BJ (cell line): ENCODE results near the gene RNF213. TPM values are rescaled to one million over a fixed set of nuclear protein-coding genes. Genes with fewer than 3 reads are reported as not detected.

Experiments used
- CTCF ChIA-PET: fragments of 350-600 bp; formaldehyde crosslinking; extraction: SDS; loops from one replicate; lab custom pipeline; 2021; ENCODE audit warnings: antibody characterized with exemption, inconsistent platforms; lab: Yijun Ruan, JAX
- POLR2A ChIA-PET: fragments of 300-600 bp; sonication (Branson Sonifier 250); formaldehyde crosslinking; extraction: SDS; loops from one replicate; lab custom pipeline; 2021; ENCODE audit warnings: antibody characterized with exemption; lab: Charles Lee
- DNase-seq: peaks from one replicate; pipeline ENCODE4 v3.0.0-alpha.2; 2011; ENCODE audit warnings: low read depth
- H3K27me3 ChIP-seq: 2 replicates; pipeline ENCODE4 v1.6.0; 2011; ENCODE audit warnings: low read length; ENCODE audit not compliant: control insufficient read depth, insufficient read depth
- H3K36me3 ChIP-seq: 2 replicates; pipeline ENCODE4 v1.5.1; 2011; ENCODE audit warnings: low read length; ENCODE audit not compliant: control insufficient read depth, insufficient read depth
- H3K4me3 ChIP-seq: 2 replicates; pipeline ENCODE4 v1.5.1; 2011; ENCODE audit warnings: low read depth, mild to moderate bottlenecking, control low read depth, low read length
- CTCF ChIP-seq: IDR thresholded peaks from 2 replicates; pipeline ENCODE4 v1.5.1; 2011; ENCODE audit warnings: low read depth, mild to moderate bottlenecking, control low read depth, inconsistent platforms, low read length, moderate library complexity; ENCODE audit not compliant: insufficient read depth
- polyA plus RNA-seq: library from polyadenylated mRNA; depleted of rRNA; stranded (reverse); fragments of >200 nt; gene quantifications from 2 replicates; pipeline ENCODE4 v1.2.3, GENCODE V29; 2011

Gene RNF213
- polyA plus RNA-seq, 1 experiment = 53.1 TPM

- H3K27me3 ChIP-seq = no peaks in the 10 kb centered on the region
- peaks cover 8% of the 10 kb centered on the region for H3K36me3 ChIP-seq
- no peak overlapping the region for H3K4me3 ChIP-seq
- no peak for TF ChIP-seq CTCF
- ChIA-PET POLR2A (no interaction called here), CTCF (no interaction called here)
- no peak for DNase-seq
Measured at GRCh38 chr17:80223838-80224497, 36.7 kb upstream of the RNF213 start.

GRCh38 chr17:80224683-80225082, 36.0 kb upstream of the RNF213 start:
- H3K27me3 ChIP-seq = no peaks in the 10 kb centered on the region
- DNase-seq = no peak
- CTCF ChIA-PET = interaction anchor here (2.6 kb wide), 1 partner anchor 28 kb away, joined by 9 read pairs; no protein-coding TSS in a partner anchor
- H3K4me3 ChIP-seq = no peak overlapping the region
- H3K36me3 ChIP-seq = peaks cover 8% of the 10 kb centered on the region
- no peak for TF ChIP-seq CTCF
- POLR2A ChIA-PET = no interaction called here

GRCh38 chr17:80225230-80225629, 35.4 kb upstream of the RNF213 start:
- H3K36me3 ChIP-seq = peaks cover 8% of the 10 kb centered on the region
- ChIA-PET CTCF (interaction anchor here (0.6 to 2.6 kb wide), 2 partner anchors 29 to 84 kb away, joined by 3 to 9 read pairs; no protein-coding TSS in a partner anchor), POLR2A (no interaction called here)
- DNase-seq = no peak
- TF ChIP-seq CTCF = no peak
- H3K4me3 ChIP-seq = no peak overlapping the region
- no peaks in the 10 kb centered on the region for H3K27me3 ChIP-seq

- no peak for TF ChIP-seq CTCF
- DNase-seq = no peak
- CTCF ChIA-PET = interaction anchor here (0.9 to 2.6 kb wide), 5 partner anchors 11 to 126 kb away, joined by 3 to 9 read pairs (median 3); partner anchors contain the start of gene GAA
- H3K27me3 ChIP-seq = no peaks in the 10 kb centered on the region
- POLR2A ChIA-PET = no interaction called here
- peaks cover 10% of the 10 kb centered on the region for H3K36me3 ChIP-seq
- H3K4me3 ChIP-seq = no peak overlapping the region
Measured at GRCh38 chr17:80227156-80227555, 33.5 kb upstream of the RNF213 start.

- ChIA-PET CTCF (interaction anchor here (0.9 to 1.6 kb wide), 4 partner anchors 10 to 126 kb away, joined by 3 to 4 read pairs (median 3); partner anchors contain the start of gene GAA), POLR2A (no interaction called here)
Measured at GRCh38 chr17:80227666-80228065, 33.0 kb upstream of the RNF213 start.

More at GRCh38 chr17:80227666-80228065, 33.0 kb upstream of the RNF213 start:
- no peak for TF ChIP-seq CTCF
- peaks cover 10% of the 10 kb centered on the region for H3K36me3 ChIP-seq
- H3K27me3 ChIP-seq = no peaks in the 10 kb centered on the region
- no peak overlapping the region for H3K4me3 ChIP-seq
- DNase-seq = no peak
